ENCODE measurements around the gene LYPLA2. TPM values are rescaled to one million over a fixed set of nuclear protein-coding genes. Genes with fewer than 3 reads are reported as not detected.
"Not testable (repeated sequence)": the region's sequence is repeated elsewhere in the genome, so short reads cannot be mapped to it uniquely, and the experiment has no call there.

LYPLA2 gene
- total RNA-seq, 1 donor from 2014 or later: 86.4 TPM

- Mint-ChIP-seq H3K27ac (no peak overlapping the region), H3K4me3 (ENCODE audit: low read depth) (no peak overlapping the region), H3K4me1 (ENCODE audit: low read depth) (no peaks in the 10 kb centered on the region), H3K9me3 (no peaks in the 10 kb centered on the region), H3K36me3 (ENCODE audit: low read depth) (peaks cover 54% of the 10 kb centered on the region), H3K27me3 (ENCODE audit: low read depth) (no peaks in the 10 kb centered on the region)
- no peak for DNase-seq (ENCODE audit: low spot score)
- intact Hi-C loops (cut with micrococcal nuclease): no loop called here
Measured at GRCh38 chr1:23763041-23763577, 27.8 kb upstream of the LYPLA2 start.

- DNase-seq (ENCODE audit: low spot score): no peak
- Mint-ChIP-seq H3K36me3 (ENCODE audit: low read depth) (peaks cover 17% of the 10 kb centered on the region), H3K9me3 (no peaks in the 10 kb centered on the region), H3K4me3 (ENCODE audit: low read depth) (no peak overlapping the region), H3K27ac (no peak overlapping the region), H3K4me1 (ENCODE audit: low read depth) (peaks cover 7% of the 10 kb centered on the region), H3K27me3 (ENCODE audit: low read depth) (no peaks in the 10 kb centered on the region)
- intact Hi-C loops (cut with micrococcal nuclease): no loop called here
Measured at GRCh38 chr1:23768733-23769132, 22.2 kb upstream of the LYPLA2 start.

- intact Hi-C loops (cut with micrococcal nuclease): loop anchor here (1.0 kb wide), 1 partner anchor 144 kb away; no protein-coding TSS in a partner anchor
- Mint-ChIP-seq H3K4me1 (ENCODE audit: low read depth) (peaks cover 23% of the 10 kb centered on the region), H3K27ac (no peak overlapping the region), H3K9me3 (no peaks in the 10 kb centered on the region), H3K27me3 (ENCODE audit: low read depth) (no peaks in the 10 kb centered on the region), H3K4me3 (ENCODE audit: low read depth) (no peak overlapping the region), H3K36me3 (ENCODE audit: low read depth) (peaks cover 10% of the 10 kb centered on the region)
- DNase-seq (ENCODE audit: low spot score): peak; percentile 79
Measured at GRCh38 chr1:23772049-23772853, 18.7 kb upstream of the LYPLA2 start.

GRCh38 chr1:23772854-23773242, 18.1 kb upstream of the LYPLA2 start:
- H3K4me1 Mint-ChIP-seq (ENCODE audit: low read depth): peaks cover 25% of the 10 kb centered on the region
- intact Hi-C loops (cut with micrococcal nuclease): loop anchor here (1.0 kb wide), 1 partner anchor 143 kb away; no protein-coding TSS in a partner anchor
- no peak overlapping the region for H3K4me3 Mint-ChIP-seq (ENCODE audit: low read depth)
- H3K27me3 Mint-ChIP-seq (ENCODE audit: low read depth): no peaks in the 10 kb centered on the region
- H3K36me3 Mint-ChIP-seq (ENCODE audit: low read depth): peaks cover 5% of the 10 kb centered on the region
- no peak for DNase-seq (ENCODE audit: low spot score)
- no peaks in the 10 kb centered on the region for H3K9me3 Mint-ChIP-seq
- no peak overlapping the region for H3K27ac Mint-ChIP-seq

GRCh38 chr1:23774174-23774880, 16.6 kb upstream of the LYPLA2 start:
- Mint-ChIP-seq H3K4me1 (ENCODE audit: low read depth) (peaks cover 28% of the 10 kb centered on the region), H3K9me3 (no peaks in the 10 kb centered on the region), H3K4me3 (ENCODE audit: low read depth) (no peak overlapping the region), H3K27me3 (ENCODE audit: low read depth) (no peaks in the 10 kb centered on the region), H3K27ac (no peak overlapping the region), H3K36me3 (ENCODE audit: low read depth) (peaks cover 3% of the 10 kb centered on the region)
- intact Hi-C loops (cut with micrococcal nuclease): no loop called here
- no peak for DNase-seq (ENCODE audit: low spot score)

GRCh38 chr1:23776217-23776616, 14.7 kb upstream of the LYPLA2 start:
- H3K9me3 Mint-ChIP-seq: no peaks in the 10 kb centered on the region
- peak overlapping the region; percentile 17 for H3K27ac Mint-ChIP-seq
- H3K4me1 Mint-ChIP-seq (ENCODE audit: low read depth): peaks cover 38% of the 10 kb centered on the region
- no peak overlapping the region for H3K4me3 Mint-ChIP-seq (ENCODE audit: low read depth)
- DNase-seq (ENCODE audit: low spot score): no peak
- H3K36me3 Mint-ChIP-seq (ENCODE audit: low read depth): peaks cover 15% of the 10 kb centered on the region
- intact Hi-C loops (cut with micrococcal nuclease): no loop called here
- H3K27me3 Mint-ChIP-seq (ENCODE audit: low read depth): no peaks in the 10 kb centered on the region

GRCh38 chr1:23777979-23778814, 12.7 kb upstream of the LYPLA2 start, which contains the start of gene PITHD1:
TSS of gene PITHD1 (plus strand) at chr1:23778418. CDS start at chr1:23778516, 98 bp downstream.
- DNase-seq (ENCODE audit: low spot score): peak; percentile 83
- Mint-ChIP-seq H3K27me3 (ENCODE audit: low read depth) (no peaks in the 10 kb centered on the region), H3K9me3 (no peaks in the 10 kb centered on the region), H3K4me3 (ENCODE audit: low read depth) (peak within 1 kb of the TSS; percentile 92), H3K27ac (peak within 1 kb of the TSS; percentile 94), H3K36me3 (ENCODE audit: low read depth) (peaks cover 22% of the 10 kb centered on the region), H3K4me1 (ENCODE audit: low read depth) (peaks cover 31% of the 10 kb centered on the region)
- intact Hi-C loops (cut with micrococcal nuclease): loop anchor here (1.0 kb wide), 1 partner anchor 22 kb away; the partner anchor contains the start of gene GALE

- peak overlapping the region; percentile 71 for H3K27ac Mint-ChIP-seq
- H3K9me3 Mint-ChIP-seq: no peaks in the 10 kb centered on the region
- H3K4me3 Mint-ChIP-seq (ENCODE audit: low read depth): peak overlapping the region; percentile 86
- DNase-seq (ENCODE audit: low spot score): no peak
- H3K36me3 Mint-ChIP-seq (ENCODE audit: low read depth): peaks cover 33% of the 10 kb centered on the region
- intact Hi-C loops (cut with micrococcal nuclease): no loop called here
- peaks cover 22% of the 10 kb centered on the region for H3K4me1 Mint-ChIP-seq (ENCODE audit: low read depth)
- H3K27me3 Mint-ChIP-seq (ENCODE audit: low read depth): no peaks in the 10 kb centered on the region
Measured at GRCh38 chr1:23779826-23780371, 11.0 kb upstream of the LYPLA2 start.

- H3K9me3 Mint-ChIP-seq; intact Hi-C loops (cut with micrococcal nuclease); H3K4me3 Mint-ChIP-seq (ENCODE audit: low read depth); DNase-seq (ENCODE audit: low spot score); H3K27ac Mint-ChIP-seq; H3K27me3 Mint-ChIP-seq (ENCODE audit: low read depth): not testable (repeated sequence)
- Mint-ChIP-seq H3K36me3 (ENCODE audit: low read depth) (peaks cover 64% of the 10 kb centered on the region), H3K4me1 (ENCODE audit: low read depth) (peaks cover 13% of the 10 kb centered on the region)
Measured at GRCh38 chr1:23783141-23783540, 7.8 kb upstream of the LYPLA2 start.

- Mint-ChIP-seq H3K36me3 (ENCODE audit: low read depth) (peaks cover 65% of the 10 kb centered on the region), H3K9me3 (no peaks in the 10 kb centered on the region), H3K27ac (no peak overlapping the region), H3K4me3 (ENCODE audit: low read depth) (no peak overlapping the region), H3K4me1 (ENCODE audit: low read depth) (peaks cover 5% of the 10 kb centered on the region), H3K27me3 (ENCODE audit: low read depth) (no peaks in the 10 kb centered on the region)
- DNase-seq (ENCODE audit: low spot score): no peak
- intact Hi-C loops (cut with micrococcal nuclease): no loop called here
Measured at GRCh38 chr1:23784846-23785245, 6.1 kb upstream of the LYPLA2 start.

GRCh38 chr1:23787701-23788100, 3.2 kb upstream of the LYPLA2 start:
- H3K9me3 Mint-ChIP-seq: no peaks in the 10 kb centered on the region
- H3K4me3 Mint-ChIP-seq (ENCODE audit: low read depth): no peak overlapping the region
- H3K27ac Mint-ChIP-seq: no peak overlapping the region
- H3K4me1 Mint-ChIP-seq (ENCODE audit: low read depth): peaks cover 17% of the 10 kb centered on the region
- intact Hi-C loops (cut with micrococcal nuclease): no loop called here
- DNase-seq (ENCODE audit: low spot score): no peak
- H3K27me3 Mint-ChIP-seq (ENCODE audit: low read depth): no peaks in the 10 kb centered on the region
- peaks cover 61% of the 10 kb centered on the region for H3K36me3 Mint-ChIP-seq (ENCODE audit: low read depth)

GRCh38 chr1:23788695-23789094, 2.2 kb upstream of the LYPLA2 start:
- no peaks in the 10 kb centered on the region for H3K9me3 Mint-ChIP-seq
- H3K4me1 Mint-ChIP-seq (ENCODE audit: low read depth): peaks cover 17% of the 10 kb centered on the region
- intact Hi-C loops (cut with micrococcal nuclease): no loop called here
- DNase-seq (ENCODE audit: low spot score): no peak
- H3K27ac Mint-ChIP-seq: no peak overlapping the region
- H3K36me3 Mint-ChIP-seq (ENCODE audit: low read depth): peaks cover 64% of the 10 kb centered on the region
- H3K27me3 Mint-ChIP-seq (ENCODE audit: low read depth): no peaks in the 10 kb centered on the region
- peak overlapping the region; percentile 30 for H3K4me3 Mint-ChIP-seq (ENCODE audit: low read depth)

All from activated T-helper 2 cell treated with anti-CD3 and anti-CD28 coated beads, Interferon-gamma antibody, Interleukin-2, Interleukin-4, amounts not matched to agents 10 μg/mL and 5 μg/mL and 100 μg/mL, durations not matched to agents 14 hours and 24 hours and 36 hours (primary cell).